SJSA1 (cell line): ENCODE measurements around the gene NEURL4. TPM values are rescaled to one million over a fixed set of nuclear protein-coding genes. Genes with fewer than 3 reads are reported as not detected.
A peak's percentile ranks its signal among the peaks of the same experiment; 100 is the strongest.

Source experiments
- DNase-seq, 2 experiments: peaks; one replicate each; pipeline ENCODE4 v3.0.0-alpha.2; 2015 to 2020; ENCODE audit warnings: low spot score in 2 of 2, low read depth in 1 of 2
- H3K27ac ChIP-seq: fragments of 250-450 bp; sonication (Bioruptor Pico); 2 replicates; pipeline ENCODE4 v1.5.1; 2020; ENCODE audit warnings: mild to moderate bottlenecking, moderate library complexity
- H3K27me3 ChIP-seq: fragments of 250-450 bp; sonication (Bioruptor Pico); replicated peaks from 2 replicates; pipeline ENCODE4 v1.5.1; 2020; ENCODE audit warnings: mild to moderate bottlenecking, moderate library complexity
- H3K36me3 ChIP-seq: fragments of 250-450 bp; sonication (Bioruptor Pico); 2 replicates; pipeline ENCODE4 v1.5.1; 2020; ENCODE audit warnings: mild to moderate bottlenecking
- H3K4me1 ChIP-seq: fragments of 250-450 bp; sonication (Bioruptor Pico); replicated peaks from 2 replicates; pipeline ENCODE4 v1.6.1; 2021; ENCODE audit warnings: mild to moderate bottlenecking
- H3K4me3 ChIP-seq: fragments of 250-450 bp; sonication (Bioruptor Pico); 2 replicates; pipeline ENCODE4 v1.5.1; 2020; ENCODE audit warnings: mild to moderate bottlenecking
- H3K9me3 ChIP-seq: fragments of 250-450 bp; sonication (Bioruptor Pico); replicated peaks from 2 replicates; pipeline ENCODE4 v1.5.1; 2020; ENCODE audit warnings: mild to moderate bottlenecking
- total RNA-seq: library from RNA; depleted of rRNA; stranded (reverse); fragments of >200 nt; shearing (Covaris generic); gene quantifications from 2 replicates; pipeline ENCODE4 v1.2.3, GENCODE V29; 2014

NEURL4 gene
- total RNA-seq, 1 experiment from 2014 or later: 8.1 TPM

DNA sequence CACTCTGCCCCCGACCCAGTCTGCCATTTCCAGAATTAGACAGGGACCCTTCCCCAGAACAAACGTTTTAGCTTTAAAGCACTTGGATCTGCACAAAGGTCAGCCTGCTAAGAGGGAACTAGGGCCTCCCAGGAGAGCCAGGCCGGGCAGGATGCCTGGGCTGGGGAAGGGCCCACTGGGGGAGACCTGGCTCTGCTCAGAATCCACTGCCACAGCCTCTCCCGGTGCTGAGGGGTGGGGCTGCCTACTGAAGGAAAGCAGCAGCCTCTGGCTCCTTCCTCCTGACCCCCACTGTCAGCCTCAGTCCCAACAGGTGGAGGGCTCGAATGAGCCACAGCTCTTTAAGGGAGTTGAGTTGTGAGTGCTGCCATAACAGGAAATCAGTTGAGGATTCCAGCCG lies 36.4 kb downstream of the NEURL4 start:
- peaks cover 67% of the 10 kb centered on the region for H3K27me3 ChIP-seq
- H3K36me3 ChIP-seq: no peaks in the 10 kb centered on the region
- H3K4me1 ChIP-seq: peaks cover 19% of the 10 kb centered on the region
- no peaks in the 10 kb centered on the region for H3K9me3 ChIP-seq
- H3K27ac ChIP-seq: no peak overlapping the region
- DNase-seq: no peak
- no peak overlapping the region for H3K4me3 ChIP-seq

DNA sequence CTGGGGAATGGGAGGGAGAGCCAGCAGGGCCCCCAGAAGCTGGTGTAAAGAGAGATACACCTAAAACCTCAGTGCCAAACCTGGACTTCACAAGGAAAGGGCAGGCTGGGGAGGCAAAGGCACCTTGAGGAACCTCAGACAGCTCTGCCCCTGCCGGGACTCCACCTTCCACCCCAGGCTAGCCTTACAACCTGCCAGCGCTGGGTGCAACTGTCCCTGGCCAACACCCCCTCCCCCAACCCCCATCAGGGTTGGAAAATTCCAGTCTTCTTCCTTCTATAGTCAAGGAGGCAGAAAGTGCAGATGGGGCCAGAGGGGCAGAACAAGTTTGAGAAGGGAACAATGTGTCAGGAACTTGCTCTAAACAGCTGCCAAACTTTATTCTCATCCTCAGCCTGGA lies 36.9 kb downstream of the NEURL4 start:
- H3K27me3 ChIP-seq: peaks cover 67% of the 10 kb centered on the region
- H3K9me3 ChIP-seq: no peaks in the 10 kb centered on the region
- peaks cover 19% of the 10 kb centered on the region for H3K4me1 ChIP-seq
- no peaks in the 10 kb centered on the region for H3K36me3 ChIP-seq
- DNase-seq: no peak
- H3K4me3 ChIP-seq: no peak overlapping the region
- H3K27ac ChIP-seq: no peak overlapping the region

GRCh38 chr17:7290685-7291084 lies 38.5 kb downstream of the NEURL4 start:
- no peak overlapping the region for H3K27ac ChIP-seq
- DNase-seq: no peak
- no peaks in the 10 kb centered on the region for H3K36me3 ChIP-seq
- peaks cover 10% of the 10 kb centered on the region for H3K4me1 ChIP-seq
- peaks cover 75% of the 10 kb centered on the region for H3K27me3 ChIP-seq
- no peaks in the 10 kb centered on the region for H3K9me3 ChIP-seq
- H3K4me3 ChIP-seq: no peak overlapping the region

DNA sequence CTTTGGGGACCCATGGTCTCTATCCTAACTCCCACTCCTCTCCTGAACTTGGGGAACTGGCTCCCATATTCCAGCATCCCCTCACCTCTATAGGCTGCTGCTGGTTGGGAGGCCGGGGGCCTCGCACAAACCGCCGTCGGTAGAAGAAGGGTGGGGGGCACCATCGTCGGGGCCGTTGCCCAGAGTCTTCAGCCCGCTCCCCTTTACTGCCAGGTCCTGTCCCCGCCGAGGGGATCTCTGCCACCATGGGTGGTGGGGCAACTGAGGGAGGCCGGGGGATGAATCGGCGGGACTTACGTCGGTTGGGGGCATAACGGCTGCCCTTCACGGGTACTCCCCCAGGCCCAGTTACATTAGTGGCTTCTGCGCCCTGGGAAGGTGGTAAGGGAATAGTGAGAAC lies 39.0 kb downstream of the NEURL4 start:
- Histone ChIP-seq H3K4me3 (no peak overlapping the region), H3K27ac (no peak overlapping the region), H3K36me3 (no peaks in the 10 kb centered on the region), H3K4me1 (peaks cover 10% of the 10 kb centered on the region), H3K27me3 (peaks cover 71% of the 10 kb centered on the region), H3K9me3 (no peaks in the 10 kb centered on the region)
- no peak for DNase-seq

DNA sequence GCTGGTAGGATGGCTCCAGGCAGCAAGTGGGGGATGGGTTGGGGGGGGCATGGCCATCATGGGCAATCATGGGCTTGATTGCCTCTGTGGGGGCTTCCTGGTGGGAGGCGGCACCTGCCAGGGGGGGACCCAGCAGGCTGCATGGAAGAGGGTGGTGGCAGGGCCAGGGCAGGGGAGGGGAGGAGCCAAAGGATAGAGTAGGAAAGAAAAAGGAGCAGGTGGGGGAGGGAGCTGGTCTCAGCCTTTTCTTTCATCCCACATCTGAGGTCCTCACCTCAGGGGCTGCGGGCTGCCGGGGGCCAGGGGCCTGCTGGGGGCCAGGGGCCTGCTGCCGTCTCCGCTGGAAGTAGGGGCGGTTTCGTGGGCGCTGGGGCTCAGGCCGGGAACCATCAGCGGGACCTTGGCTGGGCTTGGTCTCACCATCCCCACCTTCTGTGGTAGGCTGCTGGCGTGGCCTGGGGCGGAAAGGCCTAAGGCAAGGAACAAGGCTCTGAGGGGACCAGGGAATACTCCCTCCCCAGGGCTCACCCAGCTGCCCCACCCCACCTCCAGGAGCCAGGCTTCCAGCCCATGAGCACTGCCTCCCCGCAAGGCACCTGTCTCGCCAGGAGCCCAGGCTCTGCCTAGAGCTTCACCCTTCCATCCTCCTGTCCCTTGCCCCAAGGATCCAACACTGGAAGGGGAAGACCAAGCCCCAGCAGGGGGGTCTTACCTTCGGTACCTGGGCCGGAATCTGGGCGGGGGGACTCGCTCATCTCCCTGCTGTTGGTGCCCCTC lies 39.7 kb downstream of the NEURL4 start:
- Histone ChIP-seq H3K36me3 (no peaks in the 10 kb centered on the region), H3K27me3 (peaks cover 64% of the 10 kb centered on the region), H3K9me3 (no peaks in the 10 kb centered on the region)

GRCh38 chr17:7285679-7286078 lies 43.5 kb downstream of the NEURL4 start:
- H3K4me3 ChIP-seq: no peak overlapping the region
- H3K27me3 ChIP-seq: peaks cover 46% of the 10 kb centered on the region
- no peaks in the 10 kb centered on the region for H3K9me3 ChIP-seq
- no peak for DNase-seq
- no peak overlapping the region for H3K27ac ChIP-seq
- no peaks in the 10 kb centered on the region for H3K36me3 ChIP-seq
- peaks cover 16% of the 10 kb centered on the region for H3K4me1 ChIP-seq

More for the DNA sequence above, 39.7 kb downstream of the NEURL4 start:
- H3K4me3 ChIP-seq: no peak overlapping the region
- H3K27ac ChIP-seq: no peak overlapping the region
- no peak for DNase-seq
- peaks cover 4% of the 10 kb centered on the region for H3K4me1 ChIP-seq

DNA sequence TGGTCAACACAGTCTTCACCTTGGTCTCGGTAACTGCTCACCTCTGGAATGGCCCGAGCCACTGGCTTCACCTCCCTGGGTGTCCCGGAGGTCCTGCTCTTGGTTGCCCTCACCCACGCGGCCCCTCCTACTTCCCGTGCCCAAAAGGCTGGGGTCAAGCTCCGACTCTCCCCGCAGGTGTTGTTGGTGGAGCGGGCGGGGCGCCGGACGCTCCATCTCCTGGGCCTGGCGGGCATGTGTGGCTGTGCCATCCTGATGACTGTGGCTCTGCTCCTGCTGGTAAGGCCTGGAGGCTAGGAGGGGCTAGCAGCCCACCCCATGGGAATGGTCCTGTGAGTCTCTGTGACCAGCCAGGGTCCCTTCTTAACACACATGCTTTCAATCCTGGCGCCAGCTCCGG lies 44.2 kb downstream of the NEURL4 start:
- Histone ChIP-seq H3K4me3 (no peak overlapping the region), H3K36me3 (no peaks in the 10 kb centered on the region), H3K27me3 (peaks cover 40% of the 10 kb centered on the region), H3K4me1 (peaks cover 18% of the 10 kb centered on the region), H3K27ac (no peak overlapping the region), H3K9me3 (no peaks in the 10 kb centered on the region)
- no peak for DNase-seq

- Histone ChIP-seq H3K36me3 (no peaks in the 10 kb centered on the region), H3K27ac (no peak overlapping the region), H3K4me3 (no peak overlapping the region), H3K9me3 (no peaks in the 10 kb centered on the region), H3K4me1 (peaks cover 18% of the 10 kb centered on the region), H3K27me3 (peaks cover 30% of the 10 kb centered on the region)
- DNase-seq: no peak
Measured at GRCh38 chr17:7283471-7284216, 45.5 kb downstream of the NEURL4 start.

GRCh38 chr17:7282752-7283321 lies 46.3 kb downstream of the NEURL4 start:
- Histone ChIP-seq H3K36me3 (no peaks in the 10 kb centered on the region), H3K27me3 (peaks cover 25% of the 10 kb centered on the region), H3K4me3 (no peak overlapping the region), H3K27ac (no peak overlapping the region), H3K9me3 (no peaks in the 10 kb centered on the region), H3K4me1 (peaks cover 18% of the 10 kb centered on the region)
- no peak for DNase-seq

DNA sequence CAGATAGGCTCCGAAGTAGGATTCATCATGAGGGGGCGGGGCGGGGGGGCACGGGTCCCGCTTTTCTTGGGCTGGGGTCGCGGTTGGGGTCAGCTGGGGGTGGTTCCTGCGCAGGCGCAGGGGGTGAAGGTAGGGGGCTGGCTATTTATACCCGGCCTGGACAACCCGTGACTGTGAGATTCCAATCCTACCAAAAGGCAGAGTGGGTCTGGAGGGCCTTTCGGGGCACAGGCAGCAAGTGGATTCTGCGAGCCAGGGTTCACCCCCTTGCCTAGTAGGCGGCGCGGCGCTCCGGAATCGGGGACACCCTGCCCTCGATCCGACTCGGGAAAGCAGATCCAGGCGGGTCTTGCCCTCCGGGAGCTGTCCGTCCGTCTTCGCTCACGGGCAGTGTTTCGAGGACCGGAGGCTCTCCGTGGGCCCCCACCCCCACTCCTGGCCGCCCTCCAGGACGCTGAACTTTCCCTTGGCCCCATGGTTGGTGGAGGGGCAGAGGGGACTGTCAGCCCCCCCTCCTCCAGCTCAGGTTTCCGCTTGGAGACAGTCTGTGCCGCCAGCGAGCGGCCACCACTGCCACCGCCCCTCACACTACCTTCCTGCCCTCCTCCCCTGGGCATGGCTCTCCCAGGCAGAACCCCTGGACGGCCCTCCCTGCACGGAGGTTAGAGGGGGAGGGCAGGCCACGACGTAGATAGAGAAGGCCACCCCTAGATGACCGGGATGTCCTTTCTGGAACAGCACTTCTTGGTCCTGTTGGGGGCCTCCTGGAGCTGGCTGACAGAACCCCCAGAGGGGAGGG lies 47.0 kb downstream of the NEURL4 start:
- DNase-seq: no peak
- peak overlapping the region; percentile 35 for H3K4me3 ChIP-seq

DNA sequence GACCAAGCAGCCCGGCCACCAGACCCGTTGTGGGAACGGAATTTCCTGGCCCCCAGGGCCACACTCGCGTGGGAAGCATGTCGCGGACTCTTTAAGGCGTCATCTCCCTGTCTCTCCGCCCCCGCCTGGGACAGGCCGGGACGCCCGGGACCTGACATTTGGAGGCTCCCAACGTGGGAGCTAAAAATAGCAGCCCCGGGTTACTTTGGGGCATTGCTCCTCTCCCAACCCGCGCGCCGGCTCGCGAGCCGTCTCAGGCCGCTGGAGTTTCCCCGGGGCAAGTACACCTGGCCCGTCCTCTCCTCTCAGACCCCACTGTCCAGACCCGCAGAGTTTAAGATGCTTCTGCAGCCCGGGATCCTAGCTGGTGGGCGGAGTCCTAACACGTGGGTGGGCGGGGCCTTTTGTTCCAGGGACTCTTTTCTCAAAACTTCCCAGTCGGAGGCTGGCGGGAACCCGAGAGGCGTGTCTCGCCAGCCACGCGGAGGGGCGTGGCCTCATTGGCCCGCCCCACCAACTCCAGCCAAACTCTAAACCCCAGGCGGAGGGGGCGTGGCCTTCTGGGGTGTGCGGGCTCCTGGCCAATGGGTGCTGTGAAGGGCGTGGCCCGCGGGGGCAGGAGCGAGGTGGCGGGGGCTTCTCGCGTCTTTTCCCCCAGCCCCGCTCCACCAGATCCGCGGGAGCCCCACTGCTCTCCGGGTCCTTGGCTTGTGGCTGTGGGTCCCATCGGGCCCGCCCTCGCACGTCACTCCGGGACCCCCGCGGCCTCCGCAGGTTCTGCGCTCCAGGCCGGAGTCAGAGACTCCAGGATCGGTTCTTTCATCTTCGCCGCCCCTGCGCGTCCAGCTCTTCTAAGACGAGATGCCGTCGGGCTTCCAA lies 47.8 kb downstream of the NEURL4 start, which contains the start of gene SLC2A4:
TSS of gene SLC2A4 (plus strand) at position 645 of the 879 bp plus-strand sequence. CDS start at position 862, 217 bp downstream.
- peak within 1 kb of the TSS; percentile 35 for H3K4me3 ChIP-seq
- H3K9me3 ChIP-seq: no peaks in the 10 kb centered on the region
- peaks cover 18% of the 10 kb centered on the region for H3K4me1 ChIP-seq
- DNase-seq: peak; percentile 91
- H3K27me3 ChIP-seq: peaks cover 20% of the 10 kb centered on the region
- no peaks in the 10 kb centered on the region for H3K36me3 ChIP-seq
- no peak within 1 kb of the TSS for H3K27ac ChIP-seq

More for the DNA sequence above, 47.0 kb downstream of the NEURL4 start:
- H3K9me3 ChIP-seq: no peaks in the 10 kb centered on the region
- peaks cover 18% of the 10 kb centered on the region for H3K4me1 ChIP-seq
- H3K27me3 ChIP-seq: peaks cover 25% of the 10 kb centered on the region
- no peak overlapping the region for H3K27ac ChIP-seq
- H3K36me3 ChIP-seq: no peaks in the 10 kb centered on the region

DNA sequence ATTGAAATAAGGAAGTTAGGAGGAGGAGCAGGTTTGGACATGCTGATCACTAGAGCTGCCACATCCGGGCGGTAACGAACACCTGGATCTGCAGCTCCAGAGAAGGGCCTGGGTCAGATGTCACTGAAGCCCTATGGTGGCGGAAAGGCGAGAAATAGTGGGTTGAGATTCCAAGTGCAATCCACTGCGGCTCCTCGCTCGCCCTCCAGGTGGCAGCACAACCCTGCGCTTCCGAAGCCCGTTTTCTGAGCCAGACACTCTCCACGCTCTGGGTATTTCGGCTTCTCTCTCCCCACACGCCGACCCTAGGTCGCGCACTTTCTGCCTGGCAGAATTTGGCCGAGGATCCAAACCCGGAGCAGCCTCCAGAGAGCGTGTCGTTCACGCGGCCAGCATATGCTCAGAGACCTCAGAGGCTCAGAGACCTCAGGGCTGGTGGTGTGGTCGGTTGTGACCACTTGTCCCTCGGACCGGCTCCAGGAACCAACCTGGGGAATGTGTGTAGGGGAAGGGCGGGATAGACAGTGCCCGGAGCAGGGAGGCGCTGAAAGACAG lies 48.5 kb downstream of the NEURL4 start:
- H3K27ac ChIP-seq: no peak overlapping the region

More for the DNA sequence above, 48.5 kb downstream of the NEURL4 start:
- Histone ChIP-seq H3K27me3 (peaks cover 17% of the 10 kb centered on the region), H3K4me1 (peaks cover 18% of the 10 kb centered on the region), H3K9me3 (no peaks in the 10 kb centered on the region), H3K4me3 (peak overlapping the region; percentile 35), H3K36me3 (no peaks in the 10 kb centered on the region)
- DNase-seq: peak; percentile 76 to 82
